Measurements from ENCODE around the gene F13B. TPM values are rescaled to one million over a fixed set of nuclear protein-coding genes. Genes with fewer than 3 reads are reported as not detected.

The F13B gene
- total RNA-seq, 1 donor from 2014 or later: not detected

GRCh38 chr1:197021716-197022115 is 45.3 kb downstream of the F13B start:
- intact Hi-C loops (cut with DNase I): no loop called here
- no peaks in the 10 kb centered on the region for H3K27me3 ChIP-seq

GRCh38 chr1:197017558-197018146 is 49.4 kb downstream of the F13B start:
- H3K9me3 ChIP-seq: no peaks in the 10 kb centered on the region
- H3K4me3 ChIP-seq: no peak overlapping the region
- no peak for DNase-seq (ENCODE audit: low spot score in 2 of 2)
- intact Hi-C loops (cut with DNase I): no loop called here
- no peaks in the 10 kb centered on the region for H3K36me3 ChIP-seq
- no peaks in the 10 kb centered on the region for H3K27me3 ChIP-seq
- H3K4me1 ChIP-seq: no peaks in the 10 kb centered on the region
- no peak overlapping the region for H3K27ac ChIP-seq
- no peak for TF ChIP-seq CTCF (IDR thresholded peaks at IDR 0.05)

More at GRCh38 chr1:197021716-197022115, 45.3 kb downstream of the F13B start:
- Histone ChIP-seq H3K4me1 (no peaks in the 10 kb centered on the region), H3K4me3 (no peak overlapping the region), H3K27ac (no peak overlapping the region), H3K36me3 (no peaks in the 10 kb centered on the region), H3K9me3 (no peaks in the 10 kb centered on the region)
- DNase-seq (ENCODE audit: low spot score in 2 of 2): no peak
- no peak for TF ChIP-seq CTCF (IDR thresholded peaks at IDR 0.05)

GRCh38 chr1:197016751-197017150 is 50.3 kb downstream of the F13B start:
- H3K4me1 ChIP-seq: no peaks in the 10 kb centered on the region
- H3K27ac ChIP-seq: no peak overlapping the region
- no peaks in the 10 kb centered on the region for H3K9me3 ChIP-seq
- H3K27me3 ChIP-seq: no peaks in the 10 kb centered on the region
- DNase-seq (ENCODE audit: low spot score in 2 of 2): no peak
- no peaks in the 10 kb centered on the region for H3K36me3 ChIP-seq
- H3K4me3 ChIP-seq: no peak overlapping the region
- no peak for TF ChIP-seq CTCF (IDR thresholded peaks at IDR 0.05)
- intact Hi-C loops (cut with DNase I): no loop called here

- intact Hi-C loops (cut with DNase I): no loop called here
- Histone ChIP-seq H3K9me3 (no peaks in the 10 kb centered on the region), H3K4me3 (no peak overlapping the region), H3K4me1 (no peaks in the 10 kb centered on the region), H3K27me3 (no peaks in the 10 kb centered on the region), H3K27ac (no peak overlapping the region), H3K36me3 (no peaks in the 10 kb centered on the region)
- DNase-seq (ENCODE audit: low spot score in 2 of 2): no peak
- TF ChIP-seq CTCF (IDR thresholded peaks at IDR 0.05): no peak
These were observed 53.8 kb downstream of the F13B start for GRCh38 chr1:197013234-197013633.

- Histone ChIP-seq H3K27ac (no peak overlapping the region), H3K9me3 (no peaks in the 10 kb centered on the region), H3K4me3 (no peak overlapping the region), H3K4me1 (no peaks in the 10 kb centered on the region), H3K36me3 (no peaks in the 10 kb centered on the region), H3K27me3 (no peaks in the 10 kb centered on the region)
- intact Hi-C loops (cut with DNase I): no loop called here
- no peak for DNase-seq (ENCODE audit: low spot score in 2 of 2)
- no peak for TF ChIP-seq CTCF (IDR thresholded peaks at IDR 0.05)
These were observed 55.4 kb downstream of the F13B start for GRCh38 chr1:197011614-197012013.

GRCh38 chr1:197008861-197009260 is 58.2 kb downstream of the F13B start:
- Histone ChIP-seq H3K27ac (no peak overlapping the region), H3K27me3 (no peaks in the 10 kb centered on the region), H3K36me3 (no peaks in the 10 kb centered on the region), H3K4me1 (no peaks in the 10 kb centered on the region), H3K4me3 (no peak overlapping the region), H3K9me3 (no peaks in the 10 kb centered on the region)
- no peak for DNase-seq (ENCODE audit: low spot score in 2 of 2)
- intact Hi-C loops (cut with DNase I): no loop called here
- TF ChIP-seq CTCF (IDR thresholded peaks at IDR 0.05): no peak

Data from ascending aorta (tissue), 2 donors.